NCI-H446 treated with DMSO at 0.1 percent for 48 hours (cell line): Measurements from ENCODE around the gene MRGPRE.

Experiments used
- DNase-seq: peaks from one replicate; lab custom pipeline; 2025; lab: John Stamatoyannopoulos, UW

MRGPRE gene

DNA sequence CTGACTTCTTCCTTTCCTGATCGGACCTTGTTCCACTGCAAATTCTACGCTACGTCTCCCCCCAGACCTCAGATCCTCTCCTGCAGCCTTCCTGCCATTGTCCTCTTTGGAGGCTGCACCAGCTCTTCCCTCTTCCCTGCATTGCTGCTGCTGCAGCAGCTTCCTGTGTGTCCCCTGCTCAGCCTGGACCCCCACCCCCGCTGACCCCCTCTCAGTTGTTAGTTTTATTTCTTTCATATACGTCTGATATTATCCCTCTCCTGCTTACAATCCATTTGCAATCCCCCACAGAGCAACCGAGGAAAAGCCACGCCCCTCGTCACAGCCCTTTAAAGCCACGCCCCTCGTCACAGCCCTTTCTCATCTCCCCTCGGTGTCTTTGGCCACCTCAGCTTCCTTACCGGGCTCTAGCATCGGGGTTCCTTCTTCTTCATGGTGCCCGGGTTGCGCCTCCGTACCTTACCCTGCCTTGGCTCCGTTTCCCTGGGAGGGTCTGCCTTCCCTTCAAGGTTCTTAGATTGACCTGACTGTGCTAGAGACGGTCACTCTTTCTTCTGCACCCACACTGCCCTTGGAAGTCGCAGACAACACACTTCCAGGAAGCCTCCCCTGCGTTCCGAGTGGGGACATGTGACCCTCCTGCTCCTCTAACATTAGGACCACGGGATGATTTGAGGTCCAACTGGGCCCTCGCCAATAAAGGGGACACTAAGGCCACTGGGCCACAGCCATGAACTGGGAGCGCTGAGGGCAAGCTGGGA is 18.4 kb downstream of the MRGPRE start:
- DNase-seq, result no peak

DNA sequence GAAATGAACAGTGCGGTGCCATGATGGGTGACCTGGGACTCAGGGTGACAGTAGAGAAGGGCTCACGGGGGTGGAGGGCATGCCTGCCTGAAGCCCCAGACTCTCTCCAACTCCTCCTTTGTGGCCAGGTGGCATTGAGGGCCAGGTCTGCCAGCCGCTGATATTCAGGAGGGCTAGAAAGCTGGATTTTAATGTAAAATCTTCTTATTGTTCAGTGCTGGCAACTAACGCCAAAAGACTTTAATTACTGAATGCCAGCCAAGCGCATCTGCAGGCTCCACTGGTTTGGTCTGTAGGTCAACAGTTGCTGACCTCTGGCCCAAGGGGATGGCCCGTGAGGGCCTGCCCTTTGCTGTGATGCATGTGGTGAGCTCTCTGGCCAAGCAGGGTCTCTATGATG is 23.9 kb downstream of the MRGPRE start:
- DNase-seq, result peak; percentile 52

DNA sequence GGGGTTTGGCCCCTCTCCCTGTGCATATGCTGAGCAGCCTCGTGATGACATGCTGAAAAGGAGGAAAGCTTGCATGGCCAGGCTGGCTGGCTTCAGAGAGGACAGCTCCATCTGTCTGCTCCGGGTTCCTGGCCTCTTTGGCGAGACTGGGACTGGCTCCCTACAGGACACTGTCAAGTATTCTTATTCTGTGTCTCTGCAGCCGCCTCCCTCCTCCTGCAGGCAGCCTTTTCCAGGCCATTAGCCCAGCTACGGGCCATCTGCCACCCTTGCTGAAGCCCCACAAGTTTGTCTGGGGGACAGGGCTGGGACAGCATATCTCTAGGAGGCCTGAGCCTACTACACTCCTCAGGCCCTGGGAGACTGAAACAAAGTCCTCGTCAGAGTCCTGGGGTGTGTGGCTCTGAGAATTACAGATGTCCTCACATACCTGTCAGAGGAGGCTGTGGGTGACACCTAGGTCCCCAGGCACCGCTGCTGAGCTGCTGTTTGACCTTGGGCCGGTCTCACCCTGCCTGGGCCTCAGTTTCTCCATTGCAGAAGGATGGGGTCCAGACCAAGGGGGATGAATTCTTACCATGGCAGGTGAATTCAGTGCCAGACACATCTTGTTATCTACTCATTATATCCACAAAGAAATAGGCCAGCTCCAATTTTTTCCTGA is 24.6 kb downstream of the MRGPRE start:
- DNase-seq, result peak; percentile 88

DNA sequence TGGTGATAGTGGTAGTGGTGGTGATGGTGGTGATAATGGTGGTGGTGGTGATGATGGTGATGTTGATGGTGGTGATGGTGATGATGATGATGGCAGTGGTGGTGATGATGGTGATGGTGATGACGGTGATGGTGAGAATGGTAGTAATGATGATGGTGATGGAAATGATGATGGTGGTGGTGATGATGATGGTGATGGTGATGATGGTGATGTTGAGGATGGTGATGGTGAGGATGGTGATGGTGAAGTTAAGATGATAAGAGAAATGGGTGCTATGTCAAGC is 25.4 kb downstream of the MRGPRE start:
- no peak for DNase-seq

DNA sequence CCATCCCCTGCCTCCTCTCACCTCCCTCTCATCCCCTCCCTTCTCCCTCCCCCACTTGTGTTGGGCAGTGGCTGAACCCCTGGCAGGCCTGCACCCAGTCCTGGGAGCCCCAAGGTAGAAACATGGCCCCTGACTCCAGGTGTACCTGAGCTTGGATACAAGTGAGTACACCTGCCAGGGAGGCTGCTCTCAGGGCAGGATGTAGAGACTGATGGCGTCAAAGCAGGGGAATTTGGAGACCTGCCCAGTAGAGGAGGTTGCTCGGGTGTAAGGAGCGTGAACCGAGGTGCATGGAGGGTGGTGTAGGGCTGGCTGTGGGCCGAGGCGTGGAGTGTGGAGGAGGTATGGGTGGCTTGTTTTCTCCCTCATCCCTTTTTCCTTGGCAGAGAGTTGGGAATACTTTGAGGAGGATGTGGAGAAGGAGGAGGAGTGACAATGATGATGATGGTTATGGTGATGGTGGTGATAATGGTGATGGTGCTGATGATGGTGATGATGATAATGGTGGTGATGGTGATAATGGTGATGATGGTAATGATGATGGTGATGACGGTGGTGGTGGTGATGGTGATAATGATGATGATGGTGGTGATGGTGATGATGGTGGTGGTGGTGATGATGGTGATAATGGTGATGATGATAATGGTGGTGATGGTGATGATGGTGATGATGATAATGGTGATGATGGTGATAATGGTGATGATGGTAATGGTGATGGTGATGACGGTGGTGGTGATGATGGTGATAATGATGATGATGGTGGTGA is 25.9 kb downstream of the MRGPRE start:
- no peak for DNase-seq

DNA sequence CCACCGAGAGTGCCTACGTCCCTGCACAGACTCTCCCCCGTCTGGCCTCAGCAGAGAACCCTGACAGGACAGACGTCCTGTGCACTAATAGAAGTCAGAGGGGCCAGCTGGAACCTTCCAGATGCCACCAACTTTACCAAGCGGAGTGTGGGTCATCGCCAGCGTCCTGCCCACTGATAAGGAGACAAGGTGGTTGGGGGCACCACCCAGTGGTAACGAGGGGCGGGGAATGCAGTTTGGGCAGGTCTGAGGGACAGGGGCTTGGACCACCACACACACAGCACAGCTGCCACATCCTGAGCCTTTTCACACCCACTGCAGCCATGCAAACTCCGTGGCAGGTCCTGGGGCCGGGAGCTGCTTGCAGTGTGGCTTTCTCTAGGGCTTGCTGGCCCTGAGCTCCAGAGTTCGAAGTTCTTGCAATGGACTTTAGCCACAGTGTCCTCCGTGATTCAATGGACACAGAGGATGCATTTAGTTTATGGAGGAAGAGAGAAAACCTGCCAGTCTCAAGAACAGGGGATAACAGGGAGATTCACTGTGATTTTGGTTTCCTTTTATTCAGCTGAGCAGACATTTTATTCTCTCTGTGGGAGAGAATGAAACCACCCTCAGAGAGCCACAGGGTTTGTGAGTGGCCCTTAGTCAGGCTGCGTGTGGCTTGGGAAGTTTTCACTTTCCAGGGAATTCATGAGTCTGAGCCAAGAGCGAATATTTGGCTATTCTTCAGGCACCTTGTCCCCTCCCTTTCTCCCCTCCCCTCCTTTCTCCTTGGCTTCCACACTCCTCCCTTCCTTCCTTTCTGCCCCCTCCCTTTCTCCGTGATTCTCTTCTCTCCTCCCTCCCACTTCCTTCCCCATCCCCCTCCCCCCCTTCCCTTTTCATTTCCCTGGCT is 26.7 kb downstream of the MRGPRE start:
- no peak for DNase-seq

DNA sequence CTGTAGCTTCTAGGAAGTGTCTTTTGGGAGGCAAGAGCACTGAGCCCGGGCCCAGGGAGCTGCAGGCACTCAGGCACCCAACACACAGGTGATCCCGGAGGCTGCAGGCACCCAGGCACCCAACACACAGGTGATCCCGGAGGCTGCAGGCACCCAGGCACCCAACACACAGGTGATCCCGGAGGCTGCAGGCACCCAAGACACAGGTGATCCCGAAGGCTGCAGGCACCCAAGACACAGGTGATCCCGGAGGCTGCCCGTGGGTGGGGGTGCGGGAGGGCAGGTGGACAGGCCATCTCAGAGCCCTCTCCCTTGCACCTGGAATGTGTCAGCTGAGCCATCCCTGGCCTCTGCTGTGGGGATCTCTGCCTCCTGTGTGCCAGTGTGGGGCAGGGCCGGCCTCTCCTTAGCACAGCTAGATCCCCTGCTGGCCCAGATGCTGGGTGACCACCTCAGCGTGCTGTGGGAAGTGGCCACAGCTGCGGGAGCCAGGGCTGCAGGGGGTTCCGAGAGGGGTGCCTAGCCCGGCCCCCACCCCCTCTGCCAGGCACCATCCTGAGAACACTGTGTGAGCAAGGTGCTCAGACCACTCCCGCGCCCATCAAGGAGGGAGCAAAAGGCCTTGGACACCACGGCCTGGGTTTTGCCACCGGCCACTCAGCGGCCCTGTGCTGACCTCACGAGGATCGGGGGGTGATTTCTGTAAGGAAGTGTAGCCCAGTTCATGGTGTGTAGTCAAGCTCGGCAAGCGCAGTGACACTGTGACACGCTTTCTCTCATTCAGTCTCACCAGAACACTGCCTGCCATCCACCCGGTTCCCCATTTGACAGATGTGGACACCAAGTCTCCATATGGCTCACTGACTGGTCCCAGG is 27.8 kb downstream of the MRGPRE start:
- DNase-seq, result no peak

DNA sequence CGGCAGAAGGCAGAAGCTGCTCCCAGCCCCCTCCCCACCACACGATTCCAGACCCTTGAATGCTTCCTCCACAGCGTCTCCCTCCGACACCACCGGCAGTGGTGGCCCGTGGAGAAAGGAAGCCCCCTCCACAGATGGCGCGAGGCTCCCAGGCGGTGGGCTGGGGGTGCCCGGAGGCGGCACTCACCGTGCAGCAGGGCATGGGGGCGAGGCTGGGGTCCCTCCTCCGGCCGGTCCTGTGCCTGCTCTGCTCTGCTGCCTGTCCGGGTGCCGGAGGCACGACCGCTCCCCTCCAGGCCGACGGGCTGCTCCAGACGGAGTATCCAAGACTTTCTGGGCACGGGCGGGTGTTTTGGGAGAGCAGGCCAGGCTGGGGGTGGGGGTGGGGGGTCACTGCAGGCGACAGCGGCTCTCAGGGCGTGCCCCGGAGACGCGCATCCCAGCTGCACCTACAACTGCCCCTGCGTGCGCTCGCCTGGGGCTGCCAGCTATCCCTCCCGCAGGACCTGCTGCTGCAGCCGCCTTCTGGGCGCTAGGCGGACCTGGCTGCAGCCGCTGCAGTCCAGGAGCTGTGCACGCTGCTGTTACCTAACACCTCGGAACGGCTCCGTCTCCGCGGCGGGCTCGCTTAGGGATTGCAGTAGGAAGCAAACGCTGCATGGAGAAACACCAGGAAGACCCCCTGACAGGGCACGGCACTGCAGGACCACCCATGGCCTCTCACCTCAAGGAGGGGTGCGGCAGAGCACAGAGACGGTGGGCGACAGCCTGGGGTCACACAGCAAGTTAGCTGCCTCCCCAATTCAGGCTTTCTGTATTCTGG is 28.8 kb downstream of the MRGPRE start:
- DNase-seq, result no peak

DNA sequence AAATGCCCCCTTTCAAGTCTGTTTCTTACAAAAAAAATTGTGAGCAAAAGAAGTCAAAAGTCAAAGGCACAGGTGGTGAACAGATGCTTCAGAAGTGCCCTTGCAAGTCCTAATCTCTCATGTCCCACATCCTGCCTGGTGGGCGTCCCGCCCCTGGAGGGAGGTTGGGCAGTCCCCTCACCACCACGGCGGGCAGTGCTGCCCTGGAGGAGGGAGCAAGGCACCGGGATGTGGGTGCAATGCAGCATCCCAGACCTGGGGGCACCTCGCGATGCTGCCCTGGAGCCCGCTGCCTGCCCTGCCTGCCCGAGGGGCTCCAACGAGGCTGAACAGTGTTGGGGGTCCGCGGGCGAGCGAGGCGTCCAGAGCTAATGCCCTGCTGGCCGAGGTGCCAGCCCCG is 29.5 kb downstream of the MRGPRE start:
- no peak for DNase-seq

DNA sequence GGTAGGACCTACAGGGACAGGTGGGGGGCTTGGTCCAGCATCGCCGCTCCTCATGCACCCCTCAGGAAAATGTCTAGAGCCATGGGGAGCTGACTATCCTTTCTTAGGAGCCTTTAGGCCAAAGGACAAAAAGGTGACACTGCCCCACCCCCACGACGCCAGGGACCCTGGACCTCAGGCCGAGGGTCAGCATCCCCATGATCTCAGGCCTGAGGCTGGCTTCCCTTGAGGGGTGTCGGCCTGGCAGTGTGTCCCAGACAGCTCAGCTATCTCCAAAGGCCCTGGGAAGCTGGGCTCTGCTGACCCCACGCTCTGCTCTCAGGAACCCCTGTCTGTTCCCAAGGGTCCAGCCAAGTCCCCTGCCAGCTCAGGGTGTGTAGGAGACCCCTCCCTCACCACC is 29.9 kb downstream of the MRGPRE start:
- no peak for DNase-seq

DNA sequence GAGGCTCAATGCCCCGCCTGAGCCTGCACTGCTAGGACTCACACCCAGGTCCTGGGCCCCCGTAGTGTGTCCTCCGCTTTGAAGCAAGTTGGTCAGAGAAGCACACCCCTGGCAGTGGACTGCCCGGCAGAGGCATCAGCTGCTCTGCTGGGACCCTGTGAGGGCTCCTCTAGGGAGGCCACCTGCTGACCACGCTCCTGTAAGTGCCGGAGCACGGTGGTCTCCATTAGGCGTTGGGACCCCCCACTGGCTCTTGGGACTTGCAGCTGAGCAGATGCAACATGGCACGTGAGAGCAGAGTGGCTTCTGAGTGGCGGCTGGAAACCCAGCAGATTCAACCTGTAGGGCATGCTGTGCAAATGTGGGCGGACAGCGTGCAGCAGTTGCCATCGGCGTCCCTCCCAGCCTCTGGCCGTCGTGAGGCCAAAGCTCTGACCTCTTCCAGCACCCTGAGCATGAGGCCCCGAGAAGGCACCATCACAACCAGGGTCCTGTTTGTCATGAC is 30.5 kb downstream of the MRGPRE start:
- DNase-seq, result no peak

DNA sequence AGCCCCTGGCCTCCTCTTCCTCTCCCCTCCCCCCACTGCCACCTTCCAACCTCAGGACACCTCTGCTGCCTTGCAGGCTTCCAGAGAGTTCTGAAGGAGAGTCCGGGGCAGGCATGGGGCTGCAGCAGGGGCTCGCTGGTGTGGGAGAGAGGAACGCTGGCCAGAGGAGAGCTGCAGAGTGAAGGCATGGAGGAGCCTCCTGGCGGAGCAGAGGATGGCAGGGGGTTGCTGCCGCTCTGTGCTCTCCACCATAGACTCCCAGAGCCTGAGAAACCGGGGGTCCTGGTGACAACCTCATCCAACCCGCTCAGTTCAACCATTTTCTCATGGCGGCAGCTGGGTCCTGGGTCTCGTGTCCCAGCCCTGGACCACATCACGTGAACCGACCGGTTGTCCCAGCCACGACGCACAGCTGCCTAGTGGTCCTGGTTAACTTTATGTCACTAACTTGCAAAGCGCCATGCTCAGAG is 31.1 kb downstream of the MRGPRE start:
- no peak for DNase-seq

DNA sequence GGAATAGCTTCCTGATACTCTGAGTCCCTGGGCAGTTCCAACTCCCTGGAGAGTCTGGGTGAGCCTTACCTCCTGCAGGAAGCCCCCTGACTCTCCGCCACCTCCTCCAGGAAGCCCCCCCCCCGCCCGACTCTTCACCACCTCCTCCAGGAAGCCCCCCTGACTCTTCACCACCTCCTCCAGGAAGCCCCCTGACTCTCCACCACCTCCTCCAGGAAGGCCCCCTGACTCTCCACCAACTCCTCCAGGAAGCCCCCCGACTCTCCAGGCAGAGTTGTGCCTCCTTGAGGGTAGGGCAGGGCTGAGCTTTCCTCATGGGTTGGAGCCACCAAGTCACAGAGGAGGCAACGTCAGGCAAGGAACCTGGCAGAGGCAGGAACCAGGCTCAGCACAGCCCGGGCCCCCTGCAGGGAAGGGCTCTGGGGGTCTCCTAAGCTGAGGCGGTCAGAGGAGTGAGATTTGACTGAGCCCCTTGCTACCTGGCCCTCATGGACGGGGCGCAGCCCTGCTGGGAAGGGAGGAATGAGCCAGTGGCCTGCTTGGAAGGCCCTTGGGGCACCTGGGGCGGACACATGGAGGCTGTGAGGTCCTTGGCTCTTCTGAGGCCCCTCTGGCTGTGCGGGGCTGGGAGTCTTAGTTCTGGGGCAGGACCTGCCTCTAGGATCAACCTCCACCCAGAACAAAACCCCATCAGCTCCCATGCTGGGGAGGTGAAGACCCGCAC is 31.7 kb downstream of the MRGPRE start:
- DNase-seq, result no peak

DNA sequence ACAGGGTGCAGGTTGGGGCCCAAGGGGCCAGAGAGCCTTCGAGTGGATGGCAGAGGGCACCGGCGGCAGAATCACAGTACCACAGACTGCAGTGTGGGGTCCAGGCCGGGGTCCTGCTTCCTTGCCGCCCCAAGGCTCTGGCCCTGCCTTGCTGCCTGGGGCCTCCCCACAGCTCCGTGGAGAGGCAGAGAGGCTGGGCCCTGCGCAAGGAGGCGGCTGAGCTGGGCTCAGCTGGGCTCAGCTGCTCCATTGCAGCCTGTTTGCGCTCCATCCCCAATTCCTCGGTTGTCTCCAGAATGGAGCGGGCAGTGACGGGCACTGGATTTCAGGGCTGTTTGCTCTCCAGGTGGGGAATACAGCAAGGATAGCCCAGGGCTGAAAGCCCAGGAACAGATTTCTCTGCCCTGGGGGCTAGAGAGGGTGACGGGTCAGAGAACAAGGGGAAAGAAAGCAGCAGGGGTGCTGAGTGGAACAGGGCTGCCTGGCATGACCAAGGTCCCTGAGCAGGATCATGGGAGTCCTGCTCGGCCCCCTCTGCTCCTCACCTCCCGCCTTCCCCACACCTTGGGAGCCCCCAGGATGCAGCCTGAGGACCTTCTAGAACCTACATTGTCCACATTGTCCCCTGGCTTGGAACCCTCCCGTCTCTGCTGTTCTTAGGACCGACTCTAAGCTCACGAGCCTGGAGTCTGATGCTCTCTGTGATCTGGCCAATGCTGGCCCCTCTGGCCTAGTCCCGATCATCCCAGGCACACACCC is 32.5 kb downstream of the MRGPRE start:
- no peak for DNase-seq

DNA sequence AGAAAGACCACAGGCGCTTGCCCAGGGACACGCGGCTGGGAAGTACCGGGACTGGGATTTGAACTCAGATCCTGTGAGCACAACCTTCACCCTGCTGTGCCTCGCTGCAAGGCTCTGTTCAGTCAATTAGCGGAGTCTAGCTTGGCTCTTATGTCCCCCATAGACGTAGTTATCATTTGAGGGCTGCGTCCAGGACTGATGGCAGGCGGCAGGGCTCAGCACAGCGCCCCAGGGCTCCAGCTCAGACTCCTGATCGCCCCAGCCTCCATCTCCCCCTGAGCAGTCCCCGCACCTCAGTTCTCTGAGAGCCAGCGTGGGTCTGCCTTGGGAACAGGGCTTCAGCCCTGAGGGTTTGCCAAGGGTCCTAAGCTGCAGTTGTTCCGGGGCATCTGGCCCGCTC is 33.4 kb downstream of the MRGPRE start:
- no peak for DNase-seq

DNA sequence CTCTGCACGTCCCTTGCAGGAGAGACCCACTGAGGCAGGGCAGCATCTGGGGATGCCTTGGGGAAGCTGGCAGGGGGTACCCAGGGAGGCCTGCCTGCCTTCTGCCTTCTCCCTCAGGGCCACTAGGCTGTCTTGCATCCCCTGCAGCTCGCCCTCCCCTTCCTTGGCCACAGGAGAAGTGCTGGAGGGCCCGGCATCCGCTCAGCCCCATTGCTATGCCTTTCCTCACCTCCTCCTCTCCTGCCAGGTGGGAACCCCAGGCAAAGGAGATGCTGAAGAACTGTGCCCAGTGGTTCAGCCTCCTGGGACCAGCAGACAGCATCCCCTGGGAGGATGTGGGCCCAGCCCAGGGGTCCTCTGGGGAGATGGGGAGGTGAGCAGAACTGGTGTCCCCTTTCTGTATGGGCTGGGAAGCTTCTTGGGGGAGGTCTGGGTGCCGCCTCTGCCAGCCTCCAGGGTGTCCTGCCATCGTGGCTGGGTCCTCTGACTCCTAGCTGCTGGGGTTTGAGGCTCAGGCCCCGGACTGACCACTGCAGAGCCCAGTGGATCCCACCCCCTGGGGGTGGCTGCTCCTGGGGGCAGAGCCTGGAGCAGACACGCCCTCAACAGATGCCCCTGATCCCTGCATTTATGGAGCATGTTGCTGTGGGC is 34.2 kb downstream of the MRGPRE start:
- no peak for DNase-seq

DNA sequence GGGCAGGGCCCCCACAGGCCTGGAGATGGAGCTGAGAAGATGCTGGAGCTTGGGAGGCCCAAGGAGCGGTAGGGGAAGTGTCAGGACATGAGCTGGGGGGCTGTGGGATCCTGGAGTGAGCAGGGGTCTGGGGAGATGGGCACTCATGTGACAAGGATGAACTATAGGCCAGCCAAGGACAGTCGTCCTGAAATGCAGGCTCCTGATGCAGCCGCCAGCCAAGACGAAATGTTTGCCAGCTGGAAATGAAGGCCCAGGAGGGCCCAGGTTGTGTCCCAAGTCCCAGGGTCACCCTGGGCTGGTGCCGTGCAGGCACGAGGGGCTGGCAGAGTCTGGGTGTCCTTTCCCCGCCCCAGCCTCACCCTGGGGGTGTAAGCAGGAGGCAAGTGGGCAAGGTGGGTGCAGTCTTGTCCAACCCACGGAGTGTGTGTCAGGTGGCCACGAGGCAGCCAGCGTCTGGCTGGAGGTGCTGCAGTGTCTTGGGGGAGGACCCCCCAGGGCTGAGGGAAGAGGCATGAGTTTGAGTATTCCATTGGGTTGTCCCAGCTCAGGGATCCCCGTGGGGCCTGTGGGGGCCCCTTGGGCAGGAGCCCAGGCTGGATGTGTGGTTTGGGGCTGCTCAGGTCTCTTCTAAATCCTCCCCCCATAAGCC is 35.0 kb downstream of the MRGPRE start:
- no peak for DNase-seq
